DMS 273 (cell line): ENCODE measurements around the gene BUD31.
A peak's percentile ranks its signal among the peaks of the same experiment; 100 is the strongest.

Source experiments
- DNase-seq: peaks from one replicate; lab custom pipeline; 2025; ENCODE audit not compliant: unreplicated experiment; lab: John Stamatoyannopoulos, UW

The BUD31 gene

GRCh38 chr7:99397297-99397983, 11.3 kb upstream of the BUD31 start:
- peak; percentile 35 for DNase-seq

DNA sequence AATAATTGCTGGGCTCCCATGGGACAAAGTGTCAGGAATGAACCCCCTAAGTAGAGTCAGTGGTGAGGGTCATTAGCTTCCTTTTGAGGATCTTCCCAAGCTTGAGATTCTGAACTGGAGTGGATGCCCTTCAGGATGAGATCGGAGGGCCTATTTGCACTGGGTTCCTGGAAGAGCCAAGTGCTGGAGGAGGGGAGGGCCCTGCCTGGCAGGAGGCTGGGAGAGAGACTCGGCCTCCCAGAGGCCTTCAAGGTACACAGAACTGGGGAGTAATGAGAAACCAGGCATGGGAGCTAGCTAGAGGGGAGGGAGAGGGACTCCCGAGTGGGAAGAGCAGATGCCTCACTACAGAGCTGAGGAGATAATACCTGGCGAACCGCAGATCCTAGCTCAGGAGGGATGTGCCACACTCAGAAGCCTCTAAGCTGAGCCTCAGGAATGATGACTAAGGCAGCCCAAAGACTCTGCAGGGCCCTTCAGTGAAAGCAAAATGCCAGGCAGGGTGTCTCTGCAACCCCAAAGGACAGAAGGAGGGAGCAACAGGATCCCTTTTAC, 9.8 kb upstream of the BUD31 start:
- no peak for DNase-seq

- DNase-seq, result no peak
Measured at GRCh38 chr7:99399597-99399996, 9.2 kb upstream of the BUD31 start.

- no peak for DNase-seq
Measured at GRCh38 chr7:99402854-99403253, 5.9 kb upstream of the BUD31 start.

DNA sequence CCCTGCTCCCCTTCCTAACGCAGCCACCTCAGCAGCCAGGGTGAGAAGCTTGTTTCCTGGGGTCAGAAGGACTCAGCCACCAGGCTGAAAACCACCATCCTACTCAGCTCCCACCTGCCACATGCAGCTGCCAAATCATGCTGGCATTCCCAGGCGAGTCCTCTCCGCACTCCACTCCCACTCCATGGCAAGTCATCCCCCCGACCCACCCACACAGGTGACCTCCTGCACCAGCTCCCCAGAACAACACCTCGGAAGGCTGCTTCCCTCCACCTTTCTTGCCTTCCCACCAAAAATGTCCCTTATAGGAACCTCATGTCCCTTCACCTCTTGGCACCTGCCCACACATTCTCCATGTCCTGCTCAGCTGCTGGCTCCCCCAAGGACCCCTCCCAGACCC, 5.0 kb upstream of the BUD31 start:
- DNase-seq, result no peak

GRCh38 chr7:99404235-99404976, 4.4 kb upstream of the BUD31 start:
- DNase-seq, result no peak

- DNase-seq, result no peak
Measured at GRCh38 chr7:99404977-99405320, 3.8 kb upstream of the BUD31 start.

GRCh38 chr7:99406557-99406956, 2.2 kb upstream of the BUD31 start:
- DNase-seq, result peak; percentile 39

DNA sequence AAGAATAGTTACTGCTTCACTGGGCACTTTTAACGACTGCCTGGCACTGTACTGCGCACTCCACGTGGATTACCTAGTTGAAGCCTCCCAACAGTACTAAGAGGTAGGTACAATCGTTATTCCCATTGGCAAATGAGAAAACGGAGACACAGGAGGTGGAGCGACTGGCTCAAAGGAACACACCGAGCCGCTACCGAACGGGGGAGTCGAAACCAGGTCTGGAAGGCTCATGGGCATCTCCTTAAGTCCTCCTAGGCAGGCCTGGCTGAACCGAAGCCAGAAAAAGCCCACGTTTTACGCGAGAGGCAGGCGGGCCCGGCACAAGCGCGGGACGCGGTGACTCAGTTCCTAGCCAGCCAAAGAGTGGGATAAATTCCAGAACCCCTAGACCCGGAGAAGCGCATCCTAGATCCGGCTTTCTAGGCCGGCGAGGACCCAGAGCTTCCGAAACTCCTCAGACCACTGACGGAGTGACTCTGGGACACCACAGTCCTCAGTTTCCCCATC, 844 bp upstream of the BUD31 start:
- DNase-seq, result peak; percentile 83

DNA sequence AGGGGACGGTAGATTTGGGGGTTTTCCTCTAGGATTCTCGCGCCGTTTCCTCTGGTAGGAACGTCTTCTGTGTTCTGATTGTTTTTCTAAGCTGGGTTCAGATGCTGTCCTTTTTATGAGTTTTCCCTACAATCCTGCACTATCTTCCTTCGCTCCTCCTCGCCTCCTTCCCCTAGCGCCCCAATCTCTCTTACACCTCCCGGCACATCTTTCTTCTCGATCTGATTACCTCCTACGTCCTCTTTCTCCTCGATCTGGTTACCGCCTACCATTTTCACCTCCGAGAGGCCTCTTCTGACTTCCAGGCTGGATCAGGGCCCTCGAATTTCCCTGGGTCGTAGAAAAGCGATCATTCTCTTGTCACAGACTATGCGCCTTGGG, 413 bp downstream of the BUD31 start:
- DNase-seq, result peak; percentile 73

DNA sequence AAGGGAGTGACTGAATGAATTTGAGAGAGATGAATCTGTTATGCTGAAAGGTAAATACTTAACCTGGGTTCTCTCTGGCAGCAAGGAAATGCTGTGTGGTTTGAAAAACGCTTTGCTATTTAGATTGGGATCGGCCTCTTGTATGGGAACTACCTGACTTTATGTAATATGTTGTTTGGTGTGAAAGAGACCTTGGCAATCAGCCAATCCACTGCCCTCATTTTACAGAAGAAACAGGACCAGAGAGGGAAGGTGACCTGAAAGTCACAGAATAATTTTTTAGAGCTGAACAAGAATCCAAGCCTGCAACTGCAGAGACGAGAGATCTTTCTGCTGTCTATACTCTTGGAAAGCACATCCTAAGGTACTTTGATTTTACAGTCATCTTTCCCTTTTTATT, 1.0 kb downstream of the BUD31 start:
- DNase-seq, result peak; percentile 47

GRCh38 chr7:99410635-99411034, 1.9 kb downstream of the BUD31 start:
- no peak for DNase-seq

- DNase-seq, result peak; percentile 87
Measured at GRCh38 chr7:99415513-99416127, 6.9 kb downstream of the BUD31 start.

- no peak for DNase-seq
Measured at GRCh38 chr7:99418260-99418659, 9.5 kb downstream of the BUD31 start.

- no peak for DNase-seq
Measured at GRCh38 chr7:99419323-99420021, 10.7 kb downstream of the BUD31 start.

- no peak for DNase-seq
Measured at GRCh38 chr7:99420213-99420612, 11.4 kb downstream of the BUD31 start.

DNA sequence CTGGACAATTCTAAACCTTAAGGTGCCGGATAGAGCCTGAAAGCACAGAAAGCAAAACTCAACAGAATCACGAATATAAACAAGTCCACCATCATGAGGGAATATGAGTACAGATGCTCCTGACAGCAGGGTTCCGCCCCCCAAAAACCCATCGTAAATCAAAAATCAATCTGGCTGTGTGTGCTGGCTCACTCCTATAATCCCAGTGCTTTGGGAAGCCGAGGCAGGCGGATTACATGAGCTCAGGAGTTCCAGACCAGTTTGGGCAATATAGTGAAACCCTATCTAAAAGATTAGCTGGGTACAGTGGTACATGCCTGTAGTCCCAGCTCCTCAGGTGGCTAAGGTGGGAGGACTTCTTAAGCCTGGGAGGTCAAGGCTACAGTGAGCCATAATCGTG, 12.2 kb downstream of the BUD31 start:
- DNase-seq, result peak; percentile 28

- no peak for DNase-seq
Measured at GRCh38 chr7:99422186-99422585, 13.4 kb downstream of the BUD31 start.

DNA sequence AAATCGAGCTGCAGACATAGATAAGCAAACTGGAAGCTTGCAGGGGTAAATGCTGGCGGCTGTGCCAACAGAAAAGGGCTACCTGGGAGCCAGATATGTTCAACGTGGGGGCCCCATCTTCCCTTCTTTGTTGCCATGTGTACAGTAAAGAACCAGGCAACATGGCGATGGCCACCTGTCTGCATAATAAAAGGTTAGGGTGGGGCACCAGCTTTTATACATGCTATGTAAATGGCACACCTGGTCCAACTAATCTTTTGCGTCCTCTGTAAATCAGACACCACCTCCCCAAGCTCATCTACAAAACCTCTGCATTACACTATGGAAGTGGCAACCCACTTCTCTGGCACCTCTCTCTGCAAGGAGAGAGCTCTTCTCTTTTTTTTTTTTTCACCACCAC, 13.9 kb downstream of the BUD31 start:
- no peak for DNase-seq

GRCh38 chr7:99424932-99425730, 16.4 kb downstream of the BUD31 start:
- no peak for DNase-seq
